ENCODE measurements around the gene VSTM2B.

- TF ChIP-seq CTCF (conservative IDR thresholded peaks at IDR 0.05) (no peak), EZH2 (IDR thresholded peaks at IDR 0.05; ENCODE audit: low read depth) (no peak)
Measured at GRCh38 chr19:29535214-29535831, 9.5 kb downstream of the VSTM2B start.
